ENCODE measurements around the gene VPS4B.

VPS4B gene

GRCh38 chr18:63412953-63413352, 9.3 kb downstream of the VPS4B start:
- Histone ChIP-seq H3K4me3 (IDR thresholded peaks at IDR 0.05; ENCODE audit: insufficient read depth, low read depth, low read length) (no peak overlapping the region), H3K4me2 (no peak overlapping the region), H3K27me3 (ENCODE audit: insufficient read depth, low read depth) (no peaks in the 10 kb centered on the region), H3K36me3 (ENCODE audit: insufficient read depth) (no peaks in the 10 kb centered on the region; the same call in none of the 2 replicates), H3K27ac (no peak overlapping the region), H3K79me2 (ENCODE audit: insufficient read depth, low read depth) (peaks cover 55% of the 10 kb centered on the region; the same call in 1 of the 2 replicates), H2AFZ (ENCODE audit: low read depth) (no peak overlapping the region), H4K20me1 (ENCODE audit: insufficient read depth) (no peaks in the 10 kb centered on the region), H3K9ac (no peak overlapping the region), H3K4me1 (ENCODE audit: low read depth, poor library complexity, severe bottlenecking) (peaks cover 26% of the 10 kb centered on the region)
- no peak for TF ChIP-seq CTCF (conservative IDR thresholded peaks at IDR 0.05; ENCODE audit: low read depth, low read length)

GRCh38 chr18:63410792-63411191, 11.5 kb downstream of the VPS4B start:
- Histone ChIP-seq H3K4me1 (ENCODE audit: low read depth, poor library complexity, severe bottlenecking) (peaks cover 26% of the 10 kb centered on the region), H3K27me3 (ENCODE audit: insufficient read depth, low read depth) (no peaks in the 10 kb centered on the region), H3K4me3 (IDR thresholded peaks at IDR 0.05; ENCODE audit: insufficient read depth, low read depth, low read length) (no peak overlapping the region), H3K36me3 (ENCODE audit: insufficient read depth) (no peaks in the 10 kb centered on the region; the same call in none of the 2 replicates), H3K4me2 (no peak overlapping the region), H3K79me2 (ENCODE audit: insufficient read depth, low read depth) (peaks cover 36% of the 10 kb centered on the region; the same call in 1 of the 2 replicates), H2AFZ (ENCODE audit: low read depth) (no peak overlapping the region), H3K9ac (no peak overlapping the region), H3K27ac (no peak overlapping the region), H4K20me1 (ENCODE audit: insufficient read depth) (no peaks in the 10 kb centered on the region)
- TF ChIP-seq CTCF (conservative IDR thresholded peaks at IDR 0.05; ENCODE audit: low read depth, low read length): no peak

GRCh38 chr18:63409301-63409700, 13.0 kb downstream of the VPS4B start:
- Histone ChIP-seq H3K36me3 (ENCODE audit: insufficient read depth) (no peaks in the 10 kb centered on the region; the same call in 1 of the 2 replicates), H3K9ac (no peak overlapping the region), H3K27ac (no peak overlapping the region; the same call in 1 of the 2 replicates), H3K4me2 (no peak overlapping the region), H2AFZ (ENCODE audit: low read depth) (no peak overlapping the region), H3K4me1 (ENCODE audit: low read depth, poor library complexity, severe bottlenecking) (peaks cover 26% of the 10 kb centered on the region), H3K79me2 (ENCODE audit: insufficient read depth, low read depth) (peaks cover 24% of the 10 kb centered on the region; the same call in 1 of the 2 replicates), H3K4me3 (IDR thresholded peaks at IDR 0.05; ENCODE audit: insufficient read depth, low read depth, low read length) (no peak overlapping the region), H4K20me1 (ENCODE audit: insufficient read depth) (no peaks in the 10 kb centered on the region), H3K27me3 (ENCODE audit: insufficient read depth, low read depth) (no peaks in the 10 kb centered on the region)
- TF ChIP-seq CTCF (conservative IDR thresholded peaks at IDR 0.05; ENCODE audit: low read depth, low read length): no peak

- Histone ChIP-seq H3K79me2 (ENCODE audit: insufficient read depth, low read depth) (peaks cover 11% of the 10 kb centered on the region; the same call in 1 of the 2 replicates), H4K20me1 (ENCODE audit: insufficient read depth) (no peaks in the 10 kb centered on the region), H3K9ac (no peak overlapping the region), H2AFZ (ENCODE audit: low read depth) (no peak overlapping the region), H3K36me3 (ENCODE audit: insufficient read depth) (peaks cover 3% of the 10 kb centered on the region; the same call in 1 of the 2 replicates), H3K4me2 (no peak overlapping the region), H3K27me3 (ENCODE audit: insufficient read depth, low read depth) (no peaks in the 10 kb centered on the region), H3K4me3 (IDR thresholded peaks at IDR 0.05; ENCODE audit: insufficient read depth, low read depth, low read length) (no peak overlapping the region), H3K4me1 (ENCODE audit: low read depth, poor library complexity, severe bottlenecking) (peaks cover 26% of the 10 kb centered on the region), H3K27ac (no peak overlapping the region)
- no peak for TF ChIP-seq CTCF (conservative IDR thresholded peaks at IDR 0.05; ENCODE audit: low read depth, low read length)
Observed at GRCh38 chr18:63407734-63408133, 14.5 kb downstream of the VPS4B start.
